Hematopoietic multipotent progenitor cell (in vitro differentiated cells): ENCODE measurements around the gene C10orf90. TPM values are rescaled to one million over a fixed set of nuclear protein-coding genes. Genes with fewer than 3 reads are reported as not detected.

Source experiments
- DNase-seq, 3 donors: peaks; one replicate each; pipeline ENCODE4 v3.0.0-alpha.2; 2011 to 2015; ENCODE audit warnings: low read depth in 2 of 3, low spot score in 2 of 3
- total RNA-seq: library from RNA; depleted of rRNA; stranded (reverse); fragments of >200 nt; gene quantifications from one replicate; pipeline ENCODE4 v1.2.3, GENCODE V29; 2012

C10orf90 gene
- total RNA-seq, 1 donor: not detected

- DNase-seq: no peak
These were observed 194.2 kb downstream of the C10orf90 start for GRCh38 chr10:126476246-126476645.

GRCh38 chr10:126475074-126475691 is 195.3 kb downstream of the C10orf90 start:
- no peak for DNase-seq

GRCh38 chr10:126474031-126474430 is 196.5 kb downstream of the C10orf90 start:
- DNase-seq: no peak

- no peak for DNase-seq
These were observed 199.5 kb downstream of the C10orf90 start for GRCh38 chr10:126470991-126471390.

- DNase-seq: no peak
These were observed 200.8 kb downstream of the C10orf90 start for GRCh38 chr10:126469692-126470091.

- DNase-seq: peak in 1 of 3 donors; percentile 39
These were observed 201.4 kb downstream of the C10orf90 start for GRCh38 chr10:126468876-126469643.

GRCh38 chr10:126468467-126468866 is 202.0 kb downstream of the C10orf90 start:
- no peak for DNase-seq

- DNase-seq: no peak
These were observed 204.7 kb downstream of the C10orf90 start for GRCh38 chr10:126465771-126466170.

GRCh38 chr10:126463286-126463685 is 207.2 kb downstream of the C10orf90 start:
- no peak for DNase-seq

GRCh38 chr10:126461289-126461940 is 209.1 kb downstream of the C10orf90 start:
- DNase-seq: no peak

- no peak for DNase-seq
These were observed 210.5 kb downstream of the C10orf90 start for GRCh38 chr10:126459878-126460481.

GRCh38 chr10:126459032-126459831 is 211.3 kb downstream of the C10orf90 start:
- no peak for DNase-seq

GRCh38 chr10:126458466-126458865 is 212.0 kb downstream of the C10orf90 start:
- DNase-seq: no peak

GRCh38 chr10:126456632-126457031 is 213.9 kb downstream of the C10orf90 start:
- DNase-seq: no peak

GRCh38 chr10:126455766-126456405 is 214.6 kb downstream of the C10orf90 start:
- no peak for DNase-seq

GRCh38 chr10:126455036-126455765 is 215.3 kb downstream of the C10orf90 start:
- DNase-seq: no peak

- DNase-seq: no peak
These were observed 216.3 kb downstream of the C10orf90 start for GRCh38 chr10:126454045-126454751.

- DNase-seq: no peak
These were observed 218.2 kb downstream of the C10orf90 start for GRCh38 chr10:126452245-126452644.

- no peak for DNase-seq
These were observed 222.4 kb downstream of the C10orf90 start for GRCh38 chr10:126448091-126448490.
